HepG2 (cell line): ENCODE results near the gene CCDC142. TPM values are rescaled to one million over a fixed set of nuclear protein-coding genes. Genes with fewer than 3 reads are reported as not detected.

Experiments
- HNRNPH1 ChIP-seq: fragments of 200-400 bp; formaldehyde crosslinking; optimal IDR thresholded peaks from 2 replicates; pipeline ENCODE3; 2017; ENCODE audit warnings: mild to moderate bottlenecking, low read depth, low read length
- MAFG ChIP-seq: sonication (generic); formaldehyde crosslinking; IDR thresholded peaks from 2 replicates; pipeline ENCODE4 v1.5.1; 2020; ENCODE audit warnings: mild to moderate bottlenecking, missing genetic modification reagents
- MED1 ChIP-seq: sonication (generic); formaldehyde crosslinking; IDR thresholded peaks from 2 replicates; pipeline ENCODE4 v1.4.0; 2020; ENCODE audit warnings: missing genetic modification reagents
- NBN ChIP-seq: fragments of 450-650 bp; conservative IDR thresholded peaks from 2 replicates; pipeline ENCODE4 v1.6.1; 2017
- PHF8 ChIP-seq: sonication (generic); formaldehyde crosslinking; IDR thresholded peaks from 2 replicates; pipeline ENCODE4 v1.5.0; 2020; ENCODE audit warnings: missing genetic modification reagents
- SMARCC2 ChIP-seq: fragments of 450-650 bp; IDR thresholded peaks from 2 replicates; pipeline ENCODE4 v1.6.1; 2017; ENCODE audit warnings: antibody characterized with exemption, mild to moderate bottlenecking
- ZBTB1 ChIP-seq: sonication (generic); formaldehyde crosslinking; IDR thresholded peaks from 2 replicates; pipeline ENCODE4 v1.4.0; 2020; ENCODE audit warnings: missing genetic modification reagents, borderline replicate concordance
- ZBTB2 ChIP-seq: sonication (generic); formaldehyde crosslinking; IDR thresholded peaks from 2 replicates; pipeline ENCODE4 v1.8.0; 2022; ENCODE audit warnings: low read depth, missing genetic modification reagents
- ZNF253 ChIP-seq: sonication (generic); formaldehyde crosslinking; IDR thresholded peaks from 2 replicates; pipeline ENCODE4 v1.8.0; 2022; ENCODE audit warnings: mild to moderate bottlenecking, missing genetic modification reagents, borderline replicate concordance
- ZNF414 ChIP-seq: sonication (generic); formaldehyde crosslinking; IDR thresholded peaks from 2 replicates; pipeline ENCODE4 v1.5.0; 2020; ENCODE audit warnings: missing genetic modification reagents
- ZNF709 ChIP-seq: sonication (generic); formaldehyde crosslinking; IDR thresholded peaks from 2 replicates; pipeline ENCODE4 v1.5.0; 2020; ENCODE audit warnings: mild to moderate bottlenecking, missing genetic modification reagents
- ZNF878 ChIP-seq: sonication (generic); formaldehyde crosslinking; IDR thresholded peaks from 2 replicates; pipeline ENCODE4 v1.8.1; 2023; ENCODE audit warnings: mild to moderate bottlenecking, missing genetic modification reagents, moderate library complexity
- polyA plus RNA-seq, 8 experiments: library from polyadenylated mRNA; depleted of rRNA in 3 of 8; stranded (reverse) in 7 of 8; unstranded in 1 of 8; fragments of >200 nt; fragmentation: Illumina TruSeq in 4 of 8; extraction: Trizol in 4 of 8; gene quantifications; 2 replicates each; pipeline versions ENCODE4 v1.2.1 to v1.2.3, GENCODE V29; 2011 to 2016; ENCODE audit warnings: low read depth in 4 of 8, missing spikeins in 1 of 8, mixed read lengths in 1 of 8; ENCODE audit not compliant: insufficient read depth in 1 of 8
- total RNA-seq, 5 experiments: library from RNA; depleted of rRNA; stranded (reverse); fragments of >200 nt; fragmentation: Illumina TruSeq; extraction: Trizol; gene quantifications; 2 replicates each; pipeline ENCODE4 v1.2.3, GENCODE V29; 2016; ENCODE audit warnings: low read depth in 1 of 5
- TF ChIP-seq, protein P1 (sequence below), 2 experiments: fragments of 450-650 bp in 1 of 2; sonication (generic) in 1 of 2; formaldehyde crosslinking in 1 of 2; IDR thresholded peaks; 2 replicates each; pipeline versions ENCODE4 v1.6.1 to v1.8.0; 2016 to 2022; ENCODE audit warnings: antibody characterized with exemption in 1 of 2, mild to moderate bottlenecking in 1 of 2, missing genetic modification reagents in 1 of 2
- TF ChIP-seq, protein P2 (sequence below): sonication (generic); formaldehyde crosslinking; IDR thresholded peaks from 2 replicates; pipeline ENCODE4 v1.4.0; 2020; ENCODE audit warnings: mild to moderate bottlenecking, missing genetic modification reagents
- TF ChIP-seq, protein P3 (sequence below): conservative IDR thresholded peaks from 2 replicates; pipeline ENCODE4 v1.6.1; 2018; ENCODE audit warnings: missing genetic modification reagents

The CCDC142 gene
- total and polyA plus RNA-seq, 2 of the 13 experiments (the other 11 are each of a cell fraction or from before 2014, with no cell fraction given): 14.7 to 30.4 TPM

GRCh38 chr2:74457549-74458131, 25.2 kb downstream of the CCDC142 start (continued):
- peak; percentile 30; the same call in 1 of the 2 replicates for TF ChIP-seq ZBTB1 (CRISPR knock-in tag)
- peak; percentile 65; the same call in 1 of the 2 replicates for TF ChIP-seq ZNF414
- TF ChIP-seq, protein P1, sequence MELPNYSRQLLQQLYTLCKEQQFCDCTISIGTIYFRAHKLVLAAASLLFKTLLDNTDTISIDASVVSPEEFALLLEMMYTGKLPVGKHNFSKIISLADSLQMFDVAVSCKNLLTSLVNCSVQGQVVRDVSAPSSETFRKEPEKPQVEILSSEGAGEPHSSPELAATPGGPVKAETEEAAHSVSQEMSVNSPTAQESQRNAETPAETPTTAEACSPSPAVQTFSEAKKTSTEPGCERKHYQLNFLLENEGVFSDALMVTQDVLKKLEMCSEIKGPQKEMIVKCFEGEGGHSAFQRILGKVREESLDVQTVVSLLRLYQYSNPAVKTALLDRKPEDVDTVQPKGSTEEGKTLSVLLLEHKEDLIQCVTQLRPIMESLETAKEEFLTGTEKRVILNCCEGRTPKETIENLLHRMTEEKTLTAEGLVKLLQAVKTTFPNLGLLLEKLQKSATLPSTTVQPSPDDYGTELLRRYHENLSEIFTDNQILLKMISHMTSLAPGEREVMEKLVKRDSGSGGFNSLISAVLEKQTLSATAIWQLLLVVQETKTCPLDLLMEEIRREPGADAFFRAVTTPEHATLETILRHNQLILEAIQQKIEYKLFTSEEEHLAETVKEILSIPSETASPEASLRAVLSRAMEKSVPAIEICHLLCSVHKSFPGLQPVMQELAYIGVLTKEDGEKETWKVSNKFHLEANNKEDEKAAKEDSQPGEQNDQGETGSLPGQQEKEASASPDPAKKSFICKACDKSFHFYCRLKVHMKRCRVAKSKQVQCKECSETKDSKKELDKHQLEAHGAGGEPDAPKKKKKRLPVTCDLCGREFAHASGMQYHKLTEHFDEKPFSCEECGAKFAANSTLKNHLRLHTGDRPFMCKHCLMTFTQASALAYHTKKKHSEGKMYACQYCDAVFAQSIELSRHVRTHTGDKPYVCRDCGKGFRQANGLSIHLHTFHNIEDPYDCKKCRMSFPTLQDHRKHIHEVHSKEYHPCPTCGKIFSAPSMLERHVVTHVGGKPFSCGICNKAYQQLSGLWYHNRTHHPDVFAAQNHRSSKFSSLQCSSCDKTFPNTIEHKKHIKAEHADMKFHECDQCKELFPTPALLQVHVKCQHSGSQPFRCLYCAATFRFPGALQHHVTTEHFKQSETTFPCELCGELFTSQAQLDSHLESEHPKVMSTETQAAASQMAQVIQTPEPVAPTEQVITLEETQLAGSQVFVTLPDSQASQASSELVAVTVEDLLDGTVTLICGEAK (IDR thresholded peaks at IDR 0.05): no peak
- TF ChIP-seq, protein P1 (CRISPR knock-in tag; IDR thresholded peaks at IDR 0.05): peak; percentile 63
- peak; percentile 96 for TF ChIP-seq ZNF709 (CRISPR knock-in tag)
- TF ChIP-seq MED1 (CRISPR knock-in tag): peak; percentile 45; the same call in 1 of the 2 replicates
- TF ChIP-seq HNRNPH1: no peak
- TF ChIP-seq NBN: no peak
- TF ChIP-seq, protein P2, sequence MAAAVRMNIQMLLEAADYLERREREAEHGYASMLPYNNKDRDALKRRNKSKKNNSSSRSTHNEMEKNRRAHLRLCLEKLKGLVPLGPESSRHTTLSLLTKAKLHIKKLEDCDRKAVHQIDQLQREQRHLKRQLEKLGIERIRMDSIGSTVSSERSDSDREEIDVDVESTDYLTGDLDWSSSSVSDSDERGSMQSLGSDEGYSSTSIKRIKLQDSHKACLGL (CRISPR knock-in tag): peak; percentile 64
- no peak; the same call in 1 of the 2 replicates for TF ChIP-seq SMARCC2
- no peak for TF ChIP-seq MAFG
- peak; percentile 66; the same call in 1 of the 2 replicates for TF ChIP-seq ZBTB2 (CRISPR knock-in tag)
- no peak for TF ChIP-seq ZNF253
- TF ChIP-seq ZNF878: no peak
- TF ChIP-seq PHF8: peak; percentile 82
- TF ChIP-seq, protein P3, sequence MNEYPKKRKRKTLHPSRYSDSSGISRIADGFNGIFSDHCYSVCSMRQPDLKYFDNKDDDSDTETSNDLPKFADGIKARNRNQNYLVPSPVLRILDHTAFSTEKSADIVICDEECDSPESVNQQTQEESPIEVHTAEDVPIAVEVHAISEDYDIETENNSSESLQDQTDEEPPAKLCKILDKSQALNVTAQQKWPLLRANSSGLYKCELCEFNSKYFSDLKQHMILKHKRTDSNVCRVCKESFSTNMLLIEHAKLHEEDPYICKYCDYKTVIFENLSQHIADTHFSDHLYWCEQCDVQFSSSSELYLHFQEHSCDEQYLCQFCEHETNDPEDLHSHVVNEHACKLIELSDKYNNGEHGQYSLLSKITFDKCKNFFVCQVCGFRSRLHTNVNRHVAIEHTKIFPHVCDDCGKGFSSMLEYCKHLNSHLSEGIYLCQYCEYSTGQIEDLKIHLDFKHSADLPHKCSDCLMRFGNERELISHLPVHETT: no peak
